ENCODE results near the gene FBXW7.

The FBXW7 gene

DNA sequence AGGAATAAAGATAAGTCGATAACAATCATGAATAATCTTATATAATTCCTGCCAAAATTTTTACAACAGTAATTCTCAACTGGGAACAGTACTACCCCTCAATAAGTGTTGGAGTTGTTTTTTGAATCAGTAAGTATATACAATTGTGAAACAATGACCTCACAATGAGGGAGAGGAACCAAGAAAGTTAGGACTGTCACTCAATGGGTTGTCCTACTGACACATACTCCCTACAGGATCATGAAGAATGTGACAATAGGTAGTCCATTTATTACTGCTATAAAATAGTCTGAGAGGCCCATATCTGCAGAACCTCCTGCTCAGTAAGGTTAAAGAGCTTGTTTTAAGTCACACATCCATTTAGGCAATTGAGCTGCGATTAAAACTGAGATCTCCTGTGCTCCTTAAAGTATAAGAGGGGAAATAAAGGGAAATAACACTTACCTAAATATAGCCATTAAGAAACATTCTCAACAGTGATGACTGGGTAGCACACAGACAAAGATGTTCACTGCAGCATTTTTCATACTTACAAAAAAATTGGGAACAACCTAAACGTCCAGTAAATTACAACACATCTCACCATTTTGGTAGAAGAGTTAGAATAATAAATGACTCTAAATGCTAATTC, 26.2 kb downstream of the FBXW7 start:
- no peak for DNase-seq

DNA sequence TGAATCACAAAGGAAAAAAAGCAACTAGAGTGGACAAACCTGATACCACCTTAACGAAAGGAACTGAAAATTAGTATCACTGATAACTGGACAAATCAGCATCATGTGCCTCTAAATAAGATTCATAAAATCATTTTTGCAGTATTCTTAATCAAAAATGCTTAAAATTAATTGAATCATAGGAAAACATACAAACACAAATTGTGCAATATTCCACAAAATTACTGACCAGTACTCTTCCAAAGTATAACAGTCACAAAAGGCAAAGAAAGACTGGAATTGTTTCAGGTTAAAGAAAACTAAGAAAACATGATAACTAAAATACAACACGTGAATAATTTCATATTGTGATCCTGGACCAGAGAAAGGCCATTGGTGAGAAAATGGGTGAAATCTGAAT, 27.1 kb downstream of the FBXW7 start:
- no peak for DNase-seq

GRCh38 chr4:152508386-152508785, 27.5 kb downstream of the FBXW7 start:
- DNase-seq, result no peak

GRCh38 chr4:152503653-152504290, 32.1 kb downstream of the FBXW7 start:
- no peak for DNase-seq

DNA sequence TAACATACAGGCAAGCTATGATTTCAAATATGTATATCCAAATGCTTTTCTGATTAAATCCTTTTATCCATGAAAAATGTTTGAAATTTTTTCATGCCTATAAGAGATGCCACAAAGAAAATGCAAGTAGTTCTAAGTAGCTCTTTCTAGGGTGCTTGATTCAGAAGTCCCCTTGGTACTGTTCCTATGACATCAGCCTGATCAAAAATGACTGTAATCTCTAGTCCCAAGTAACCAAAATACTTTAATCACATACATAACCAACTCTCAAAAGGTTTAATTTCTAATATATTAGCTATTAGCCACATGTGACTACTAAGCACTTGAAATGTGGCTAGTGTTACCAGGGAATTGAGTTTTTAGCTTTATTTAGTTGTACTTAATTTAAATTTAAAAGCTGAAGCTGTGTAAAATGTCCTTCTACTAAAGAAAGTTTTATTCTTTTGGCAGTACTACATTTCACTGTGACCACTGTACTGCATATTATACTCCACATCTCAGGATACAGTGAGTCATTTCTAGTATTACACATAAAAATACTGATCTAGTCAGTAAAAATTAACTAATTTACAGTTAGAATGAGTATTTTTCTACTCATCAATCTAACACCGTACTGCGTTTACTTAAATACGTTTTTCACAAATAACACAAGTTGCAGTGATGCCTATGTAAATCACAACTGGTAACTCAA, 33.9 kb downstream of the FBXW7 start:
- no peak for DNase-seq

- no peak for DNase-seq
These were observed 35.0 kb downstream of the FBXW7 start for GRCh38 chr4:152500800-152501434.

GRCh38 chr4:152500275-152500674, 35.6 kb downstream of the FBXW7 start:
- DNase-seq, result no peak

DNA sequence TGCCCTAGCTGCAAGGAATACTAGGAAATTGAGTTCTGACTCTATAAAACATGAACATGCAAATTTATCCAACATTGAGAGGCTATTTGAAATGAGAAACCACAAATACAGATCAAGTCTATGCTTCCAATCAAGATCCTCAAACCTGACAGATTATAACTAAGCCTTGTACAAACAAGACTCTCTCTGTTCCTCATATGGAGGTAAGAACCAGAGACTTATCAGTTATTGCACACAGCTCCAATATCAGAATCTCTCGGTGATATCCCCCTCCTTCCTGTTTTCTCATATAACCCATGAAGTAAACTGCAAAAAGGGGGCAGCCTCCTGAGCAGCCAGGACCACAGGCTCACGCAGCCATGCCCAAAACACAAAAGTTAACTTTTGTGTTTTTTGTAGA, 36.5 kb downstream of the FBXW7 start:
- DNase-seq, result no peak

DNA sequence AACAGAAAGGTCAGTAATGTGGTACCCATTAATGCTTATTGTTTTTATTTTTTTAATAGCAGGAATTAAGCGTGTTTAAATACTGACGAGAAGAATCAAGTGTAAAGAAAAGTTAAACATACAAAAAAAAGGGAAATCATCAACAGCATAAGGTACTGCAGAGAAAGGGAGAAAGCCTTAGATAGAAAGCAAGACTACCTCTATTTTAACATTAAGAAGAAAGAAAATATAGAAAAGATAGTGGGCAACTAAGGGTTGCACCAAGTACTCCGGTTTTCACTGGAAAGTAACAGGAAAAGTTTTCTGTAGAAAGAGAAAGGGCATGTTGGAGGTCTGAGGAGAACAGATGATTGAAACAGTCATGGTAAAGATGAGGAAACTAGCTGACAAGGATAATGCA, 41.9 kb downstream of the FBXW7 start:
- DNase-seq, result no peak

- DNase-seq, result no peak
These were observed 47.6 kb downstream of the FBXW7 start for GRCh38 chr4:152488246-152488645.

DNA sequence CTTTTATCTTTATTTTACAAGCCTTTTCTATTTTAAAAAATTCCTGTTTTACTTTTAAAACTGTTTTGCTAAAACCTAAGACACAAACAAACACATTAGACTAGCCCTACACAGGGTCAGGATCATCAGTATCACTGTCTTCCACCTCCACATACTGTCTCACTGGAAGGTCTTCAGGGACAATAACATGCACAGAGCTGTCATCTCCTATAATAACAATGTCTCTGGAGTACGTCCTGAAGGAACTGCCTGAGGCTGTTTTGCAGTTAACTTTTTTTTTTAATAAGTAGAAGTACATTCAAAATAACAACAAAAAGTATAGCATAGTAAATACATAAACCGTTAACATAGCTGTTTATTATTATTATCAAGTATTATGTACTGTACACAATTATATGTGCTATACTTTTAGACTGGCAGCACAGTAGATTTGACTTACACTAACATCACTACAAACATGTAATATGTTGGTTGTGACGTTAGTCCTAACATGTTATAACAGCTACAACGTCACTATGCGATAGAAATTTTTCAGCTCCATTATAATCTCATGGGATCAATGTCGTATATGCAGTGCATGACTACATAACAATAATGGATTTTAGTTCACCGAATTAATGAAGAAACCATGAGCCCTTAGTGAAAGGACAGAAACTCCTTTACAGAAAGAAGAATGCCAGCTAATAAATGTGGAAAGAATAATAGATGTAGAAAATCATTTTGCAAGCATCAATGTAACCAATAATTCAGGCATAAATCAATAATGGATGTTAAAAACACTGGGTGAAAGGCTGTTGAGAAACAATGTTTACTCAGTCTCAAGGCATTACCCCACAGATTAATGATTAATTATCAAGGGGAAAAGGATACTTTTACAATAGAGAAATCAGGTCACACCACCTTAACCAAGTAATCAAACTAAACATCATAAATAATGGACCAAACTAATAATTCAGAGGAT, 49.2 kb downstream of the FBXW7 start:
- DNase-seq, result no peak

GRCh38 chr4:152485726-152486276, 50.1 kb downstream of the FBXW7 start:
- no peak for DNase-seq

GRCh38 chr4:152482211-152482610, 53.7 kb downstream of the FBXW7 start:
- no peak for DNase-seq

DNA sequence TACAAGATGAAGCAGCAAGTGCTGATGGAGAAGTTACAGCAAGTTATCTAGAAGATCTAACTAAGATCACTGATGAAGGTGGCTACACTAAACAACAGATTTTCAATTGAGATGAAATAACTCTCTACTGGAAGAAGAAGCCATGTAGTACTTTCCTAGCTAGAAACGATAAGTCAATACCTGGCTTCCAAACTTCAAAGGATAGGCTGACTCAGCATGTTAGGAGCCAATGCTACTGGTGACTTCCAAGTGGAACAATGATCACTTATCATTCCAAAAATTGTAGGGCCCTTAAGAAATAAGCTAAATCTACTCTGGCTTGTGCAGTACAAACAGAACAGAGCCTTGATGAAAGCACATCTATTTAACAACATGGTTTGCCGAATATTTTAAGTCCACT, 55.0 kb downstream of the FBXW7 start:
- no peak for DNase-seq

DNA sequence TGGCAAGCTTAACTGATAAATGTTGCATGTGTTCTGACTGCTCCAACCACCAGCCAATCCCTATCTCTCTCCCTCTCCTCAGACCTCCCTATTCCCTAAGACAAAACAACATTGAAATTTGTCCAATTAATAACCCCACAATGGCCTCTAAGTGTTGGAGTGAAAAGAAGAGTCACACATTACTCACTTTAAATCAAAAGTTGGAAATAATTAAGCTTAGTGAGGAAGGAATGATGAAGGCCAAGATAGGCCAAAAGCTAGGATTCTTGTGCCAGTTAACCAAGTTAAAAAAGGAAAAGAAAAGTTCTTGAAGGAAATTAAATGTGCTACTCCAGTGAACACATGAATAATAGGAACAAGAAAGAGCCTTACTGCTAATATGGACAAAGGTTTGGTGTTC, 55.6 kb downstream of the FBXW7 start:
- no peak for DNase-seq

GRCh38 chr4:152479428-152480026, 56.4 kb downstream of the FBXW7 start:
- no peak for DNase-seq

DNA sequence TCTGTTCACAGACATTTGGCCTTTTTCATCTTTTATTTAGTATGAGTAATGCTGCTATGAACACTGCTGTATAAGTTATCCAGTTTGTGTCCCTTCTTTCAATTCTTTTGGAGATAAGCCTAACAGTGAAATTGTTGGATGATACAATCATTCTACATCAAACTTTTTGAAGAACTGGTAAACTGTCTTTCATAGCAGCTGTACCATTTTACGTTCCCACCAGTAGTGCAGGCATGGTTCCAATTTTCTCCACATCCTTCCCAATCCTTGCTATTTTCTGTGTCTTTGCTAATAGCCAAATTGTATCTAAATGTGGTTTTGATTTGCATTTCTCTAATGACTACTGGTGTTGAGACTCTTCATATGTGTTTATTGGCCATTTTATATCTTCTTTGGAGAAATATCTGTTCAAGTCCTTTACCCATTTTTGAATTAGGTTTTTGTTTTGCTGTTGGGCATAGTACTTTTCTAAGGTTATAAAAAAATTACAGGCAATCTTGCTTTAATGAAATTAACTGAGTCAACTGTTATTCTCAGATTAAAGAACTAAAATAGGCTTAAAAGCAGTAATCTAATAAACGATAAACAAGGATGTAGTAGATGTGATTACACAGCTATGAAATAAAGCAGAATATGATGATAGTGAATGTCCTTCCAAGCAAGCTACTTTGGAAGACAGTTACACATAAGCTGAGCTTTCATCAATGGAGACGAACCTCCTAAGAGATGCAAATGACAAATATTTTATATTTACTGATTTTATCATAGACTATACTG, 57.2 kb downstream of the FBXW7 start:
- no peak for DNase-seq

DNA sequence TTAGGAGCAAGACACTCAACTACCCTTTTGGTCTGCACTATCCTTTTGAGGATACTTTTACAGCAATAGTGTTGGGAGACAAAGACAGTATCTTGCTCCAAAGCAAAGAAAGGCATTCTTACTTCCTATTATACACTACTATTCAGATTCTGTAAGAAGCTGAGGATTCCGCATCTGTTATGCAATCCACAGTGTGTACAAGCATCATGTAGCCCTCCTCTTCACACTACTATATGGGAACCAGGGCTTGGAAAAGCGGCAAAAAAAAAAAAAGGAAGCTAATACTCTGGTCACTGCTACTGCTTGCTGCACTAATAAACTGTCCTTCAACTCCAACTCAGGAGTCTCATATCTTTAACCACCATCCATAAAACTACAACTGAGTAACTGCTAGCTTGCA, 59.1 kb downstream of the FBXW7 start:
- no peak for DNase-seq

DNA sequence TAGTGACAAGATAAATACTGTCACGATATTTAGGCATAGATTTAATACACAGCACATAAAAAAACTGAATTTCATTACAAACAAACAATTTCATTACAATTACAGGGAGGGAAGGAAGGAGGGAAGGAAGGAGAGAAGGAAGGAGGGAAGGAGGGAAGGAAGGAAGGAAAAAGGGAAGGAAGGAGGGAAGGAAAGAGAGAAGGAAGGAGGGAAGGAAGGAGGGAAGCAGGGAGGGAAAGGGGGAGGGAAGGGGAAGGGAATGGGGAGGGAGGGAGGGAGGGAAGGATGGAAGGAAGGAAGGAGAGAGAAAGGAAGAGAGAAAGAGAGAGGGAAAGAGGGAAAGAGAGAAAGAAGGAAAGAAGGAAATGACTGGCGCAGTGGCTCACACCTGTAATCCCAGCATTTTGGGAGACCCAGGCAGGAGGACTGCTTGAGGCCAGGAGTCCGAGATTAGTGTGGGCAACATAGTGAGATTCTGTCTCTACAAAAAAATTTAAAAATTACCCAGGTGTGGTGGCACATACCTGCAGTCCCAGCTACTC, 64.6 kb downstream of the FBXW7 start:
- no peak for DNase-seq

DNA sequence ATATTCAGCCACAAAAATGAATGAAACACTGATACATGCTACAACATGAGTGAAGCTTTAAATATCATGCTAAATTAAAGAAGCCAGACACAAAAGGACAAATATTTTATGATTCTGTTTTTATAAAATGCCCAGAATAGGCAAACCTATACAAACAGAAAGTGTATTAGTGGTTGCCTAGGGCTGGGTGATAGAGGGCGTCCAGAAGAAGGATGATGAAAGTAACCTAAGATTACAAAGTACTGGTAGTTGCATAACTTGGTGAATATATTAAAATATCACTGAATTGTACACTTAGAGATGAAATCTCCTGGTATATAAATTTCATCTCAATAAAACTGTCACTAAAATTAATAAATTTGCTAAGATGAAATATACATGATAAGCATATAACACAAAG, 67.5 kb downstream of the FBXW7 start:
- DNase-seq, result no peak

DNA sequence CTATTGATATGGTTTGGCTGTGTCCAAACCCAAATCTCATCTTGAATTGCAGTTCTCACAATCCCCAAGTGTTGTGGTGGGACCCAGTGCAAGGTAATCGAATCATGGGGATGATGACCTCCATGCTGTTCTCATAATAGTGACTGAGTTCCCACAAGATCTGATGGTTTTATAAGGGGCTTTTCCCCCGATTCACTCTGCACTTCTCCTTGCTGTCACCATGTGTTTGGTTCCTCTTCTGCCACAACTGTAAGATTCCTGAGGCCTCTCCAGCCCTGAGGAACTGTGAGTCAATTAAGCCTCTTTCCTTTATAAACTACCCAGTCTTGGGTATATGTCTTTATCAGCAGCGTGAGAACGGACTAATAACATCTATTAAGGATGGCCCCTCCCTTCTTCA, 68.8 kb downstream of the FBXW7 start:
- no peak for DNase-seq
